ENCODE results near the gene MAN1A1. TPM values are rescaled to one million over a fixed set of nuclear protein-coding genes. Genes with fewer than 3 reads are reported as not detected.

Gene MAN1A1
- total RNA-seq, 2 donors from 2014 or later, result 24.8 to 35.8 TPM

- no peak for DNase-seq (ENCODE audit: low spot score)
- Histone ChIP-seq H3K4me1 (no peaks in the 10 kb centered on the region), H3K9me3 (no peaks in the 10 kb centered on the region), H3K36me3 (no peaks in the 10 kb centered on the region), H3K27ac (no peak overlapping the region), H3K4me3 (no peak overlapping the region), H3K27me3 (no peaks in the 10 kb centered on the region)
- TF ChIP-seq CTCF (IDR thresholded peaks at IDR 0.05), result no peak
Measured at GRCh38 chr6:119328892-119329793, 20.4 kb downstream of the MAN1A1 start.

GRCh38 chr6:119328254-119328653, 21.3 kb downstream of the MAN1A1 start:
- Histone ChIP-seq H3K9me3 (no peaks in the 10 kb centered on the region), H3K4me1 (no peaks in the 10 kb centered on the region), H3K36me3 (no peaks in the 10 kb centered on the region), H3K27ac (no peak overlapping the region), H3K27me3 (no peaks in the 10 kb centered on the region), H3K4me3 (no peak overlapping the region)
- no peak for TF ChIP-seq CTCF (IDR thresholded peaks at IDR 0.05)
- DNase-seq (ENCODE audit: low spot score), result no peak

GRCh38 chr6:119327810-119328209, 21.8 kb downstream of the MAN1A1 start:
- Histone ChIP-seq H3K27me3 (no peaks in the 10 kb centered on the region), H3K4me3 (no peak overlapping the region), H3K27ac (no peak overlapping the region), H3K4me1 (no peaks in the 10 kb centered on the region), H3K36me3 (no peaks in the 10 kb centered on the region), H3K9me3 (no peaks in the 10 kb centered on the region)
- no peak for DNase-seq (ENCODE audit: low spot score)
- no peak for TF ChIP-seq CTCF (IDR thresholded peaks at IDR 0.05)

GRCh38 chr6:119326291-119327005, 23.1 kb downstream of the MAN1A1 start:
- Histone ChIP-seq H3K27me3 (no peaks in the 10 kb centered on the region), H3K4me1 (no peaks in the 10 kb centered on the region), H3K9me3 (no peaks in the 10 kb centered on the region), H3K36me3 (no peaks in the 10 kb centered on the region), H3K4me3 (no peak overlapping the region), H3K27ac (no peak overlapping the region)
- DNase-seq (ENCODE audit: low spot score), result no peak
- TF ChIP-seq CTCF (IDR thresholded peaks at IDR 0.05), result no peak

- H3K4me1 ChIP-seq, result no peaks in the 10 kb centered on the region
- no peak for DNase-seq (ENCODE audit: low spot score)
Measured at GRCh38 chr6:119325559-119326265, 23.8 kb downstream of the MAN1A1 start.

More at GRCh38 chr6:119325559-119326265, 23.8 kb downstream of the MAN1A1 start:
- no peaks in the 10 kb centered on the region for H3K9me3 ChIP-seq
- H3K4me3 ChIP-seq, result no peak overlapping the region
- H3K36me3 ChIP-seq, result no peaks in the 10 kb centered on the region
- H3K27ac ChIP-seq, result no peak overlapping the region
- H3K27me3 ChIP-seq, result no peaks in the 10 kb centered on the region
- no peak for TF ChIP-seq CTCF (IDR thresholded peaks at IDR 0.05)

Data from right atrium auricular region (tissue), 2 donors.